Testis (tissue), 3 donors: ENCODE data around the gene UBASH3A. TPM values are rescaled to one million over a fixed set of nuclear protein-coding genes. Genes with fewer than 3 reads are reported as not detected.

Experiments used
- DNase-seq: peaks from one replicate; pipeline ENCODE4 v3.0.0-alpha.2; 2019
- H3K27ac ChIP-seq, 2 donors: fragments of 200-600 bp; sonication (generic); one replicate each; pipeline ENCODE4 v1.5.1; 2019
- H3K27me3 ChIP-seq: fragments of 200-600 bp; sonication (generic); one replicate; pipeline ENCODE4 v1.5.1; 2019
- H3K36me3 ChIP-seq: fragments of 200-600 bp; sonication (generic); one replicate; pipeline ENCODE4 v1.5.1; 2017; ENCODE audit warnings: low read depth; ENCODE audit errors: missing control alignments
- H3K4me1 ChIP-seq: fragments of 200-600 bp; sonication (generic); one replicate; pipeline ENCODE4 v1.5.1; 2019
- H3K4me3 ChIP-seq, 2 donors: fragments of 200-600 bp; sonication (generic); one replicate each; pipeline ENCODE4 v1.5.1; 2017 to 2019
- H3K9me3 ChIP-seq: fragments of 200-600 bp; sonication (generic); one replicate; pipeline ENCODE4 v1.5.1; 2017
- CTCF ChIP-seq, 3 experiments: fragments of 450-650 bp in 2 of 3; fragments of 200-600 bp in 1 of 3; sonication (generic) in 1 of 3; IDR thresholded peaks; one replicate each; pipeline ENCODE4 v1.5.1; 2016 to 2019; ENCODE audit warnings: antibody characterized with exemption in 3 of 3, mild to moderate bottlenecking in 2 of 3, moderate library complexity in 1 of 3
- POLR2A ChIP-seq: fragments of 450-650 bp; IDR thresholded peaks from one replicate; pipeline ENCODE4 v1.6.1; 2017; ENCODE audit warnings: antibody characterized with exemption, mild to moderate bottlenecking, moderate library complexity
- WGBS, 2 donors: methylation state at CpG; one replicate each; pipeline ENCODE4 v1.1.5; 2018; 5-methylcytosine and 5-hydroxymethylcytosine counted together
- intact Hi-C: fragments of 100-400 bp; cut with DNase I; formaldehyde crosslinking; loops from one replicate; pipeline ENCODE4 v1.15.1; 2023; ENCODE audit warnings: low total_unique reads
- polyA plus RNA-seq: library from polyadenylated mRNA; stranded (reverse); fragments of 350-450 nt; fragmentation: Illumina TruSeq; extraction: RNeasy Lipid Tissue Mini Kit (QIAGEN cat#74804); gene quantifications from one replicate; pipeline ENCODE4 v1.2.3, GENCODE V29; 2014; ENCODE audit warnings: low read depth, low replicate concordance; ENCODE audit not compliant: insufficient read depth
- total RNA-seq, 2 donors: library from RNA; depleted of rRNA; stranded (reverse); fragments of >200 nt; gene quantifications; one replicate each; pipeline ENCODE4 v1.2.3, GENCODE V29; 2016

Gene UBASH3A
- total and polyA plus RNA-seq, 3 donors from 2014 or later = 0.39 to 1.4 (median 0.40) TPM

GRCh38 chr21:42460391-42461184 lies 56.9 kb downstream of the UBASH3A start:
- Histone ChIP-seq H3K9me3 (no peaks in the 10 kb centered on the region), H3K4me1 (no peaks in the 10 kb centered on the region), H3K36me3 (no peaks in the 10 kb centered on the region), H3K27ac (no peak overlapping the region), H3K4me3 (no peak overlapping the region), H3K27me3 (no peaks in the 10 kb centered on the region)
- TF ChIP-seq POLR2A (no peak), CTCF (IDR thresholded peaks at IDR 0.05) (no peak)
- WGBS, 2 donors = 79 to 96% methylated on average over 6 to 14 of the region's 14 CpGs
- DNase-seq = no peak
- intact Hi-C loops = no loop called here

- intact Hi-C loops = no loop called here
- no peak overlapping the region for H3K4me3 ChIP-seq
- TF ChIP-seq CTCF (IDR thresholded peaks at IDR 0.05) = no peak
- no peak for TF ChIP-seq POLR2A
- H3K36me3 ChIP-seq = no peaks in the 10 kb centered on the region
- no peaks in the 10 kb centered on the region for H3K9me3 ChIP-seq
- no peaks in the 10 kb centered on the region for H3K4me1 ChIP-seq
- H3K27ac ChIP-seq = no peak overlapping the region
- 74 to 81% methylated on average over 5 of the region's 5 CpGs for WGBS, 2 donors
- H3K27me3 ChIP-seq = no peaks in the 10 kb centered on the region
- no peak for DNase-seq
Observed at GRCh38 chr21:42461185-42461520, 57.5 kb downstream of the UBASH3A start.

GRCh38 chr21:42461881-42462877 lies 58.5 kb downstream of the UBASH3A start:
- no peaks in the 10 kb centered on the region for H3K36me3 ChIP-seq
- no peak for TF ChIP-seq POLR2A
- no peak for TF ChIP-seq CTCF (IDR thresholded peaks at IDR 0.05)
- H3K9me3 ChIP-seq = no peaks in the 10 kb centered on the region
- 88 to 94% methylated on average over 10 of the region's 10 CpGs for WGBS, 2 donors
- no peak overlapping the region for H3K27ac ChIP-seq
- DNase-seq = no peak
- intact Hi-C loops = no loop called here
- no peaks in the 10 kb centered on the region for H3K4me1 ChIP-seq
- H3K27me3 ChIP-seq = no peaks in the 10 kb centered on the region
- H3K4me3 ChIP-seq = no peak overlapping the region

- Histone ChIP-seq H3K4me1 (no peaks in the 10 kb centered on the region), H3K27ac (no peak overlapping the region), H3K9me3 (no peaks in the 10 kb centered on the region), H3K4me3 (peak overlapping the region; percentile 19 to 32), H3K36me3 (no peaks in the 10 kb centered on the region), H3K27me3 (no peaks in the 10 kb centered on the region)
- DNase-seq = peak; percentile 78
- intact Hi-C loops = no loop called here
- WGBS, 2 donors = 63 to 74% methylated on average over 17 of the region's 17 CpGs
- TF ChIP-seq POLR2A (no peak), CTCF (IDR thresholded peaks at IDR 0.05) (no peak)
Observed at GRCh38 chr21:42463861-42464515, 60.3 kb downstream of the UBASH3A start.
